HepG2 (cell line): ENCODE measurements around the gene PAK1IP1. TPM values are rescaled to one million over a fixed set of nuclear protein-coding genes. Genes with fewer than 3 reads are reported as not detected.

Source experiments
- AKAP8 ChIP-seq: sonication (generic); formaldehyde crosslinking; IDR thresholded peaks from 2 replicates; pipeline ENCODE4 v1.5.1; 2020; ENCODE audit warnings: mild to moderate bottlenecking, missing genetic modification reagents
- BCL6 ChIP-seq: IDR thresholded peaks from 2 replicates; pipeline ENCODE4 v1.6.1; 2016; ENCODE audit warnings: missing genetic modification reagents, missing compliant biosample characterization
- IRX3 ChIP-seq: sonication (generic); formaldehyde crosslinking; IDR thresholded peaks from 2 replicates; pipeline ENCODE4 v1.8.1; 2023; ENCODE audit warnings: mild to moderate bottlenecking, low read depth, missing genetic modification reagents, borderline replicate concordance
- KDM3A ChIP-seq: IDR thresholded peaks from 2 replicates; pipeline ENCODE4 v1.6.1; 2018; ENCODE audit warnings: low read depth, missing compliant biosample characterization
- KDM5B ChIP-seq: sonication (generic); formaldehyde crosslinking; IDR thresholded peaks from 2 replicates; pipeline ENCODE4 v1.4.0; 2020; ENCODE audit warnings: missing genetic modification reagents, mild to moderate bottlenecking, borderline replicate concordance
- MLX ChIP-seq: IDR thresholded peaks from 2 replicates; pipeline ENCODE4 v1.6.1; 2016
- NCOA1 ChIP-seq: sonication (generic); formaldehyde crosslinking; IDR thresholded peaks from 2 replicates; pipeline ENCODE4 v1.9.0; 2021; ENCODE audit warnings: missing genetic modification reagents
- NCOR1 ChIP-seq: fragments of 200-600 bp; sonication (generic); IDR thresholded peaks from 2 replicates; pipeline ENCODE4 v1.7.0; 2017; ENCODE audit warnings: antibody characterized with exemption, low read length, borderline replicate concordance
- NFIB ChIP-seq: sonication (generic); formaldehyde crosslinking; IDR thresholded peaks from 2 replicates; pipeline ENCODE4 v1.9.0; 2021; ENCODE audit warnings: missing genetic modification reagents, mild to moderate bottlenecking, borderline replicate concordance
- SMYD3 ChIP-seq: sonication (generic); formaldehyde crosslinking; IDR thresholded peaks from 2 replicates; pipeline ENCODE4 v1.8.1; 2023; ENCODE audit warnings: mild to moderate bottlenecking, missing genetic modification reagents
- SOX13 ChIP-seq, 3 experiments: fragments of 450-650 bp in 1 of 3; sonication (generic) in 1 of 3; formaldehyde crosslinking in 1 of 3; IDR thresholded peaks in 2 of 3; conservative IDR thresholded peaks in 1 of 3; 2 replicates each; pipeline versions ENCODE4 v1.5.0 to v1.6.1; 2016 to 2020; ENCODE audit warnings: antibody characterized with exemption in 1 of 3, mild to moderate bottlenecking in 1 of 3, missing compliant biosample characterization in 1 of 3, missing genetic modification reagents in 1 of 3, moderate library complexity in 1 of 3
- TAF1 ChIP-seq: sonication (generic); formaldehyde crosslinking; IDR thresholded peaks from 2 replicates; pipeline ENCODE4 v1.4.0; 2020; ENCODE audit warnings: missing genetic modification reagents
- TEF ChIP-seq: sonication (generic); formaldehyde crosslinking; IDR thresholded peaks from 2 replicates; pipeline ENCODE4 v1.5.0; 2020; ENCODE audit warnings: missing genetic modification reagents
- TOE1 ChIP-seq: sonication (generic); formaldehyde crosslinking; IDR thresholded peaks from 2 replicates; pipeline ENCODE4 v1.4.0; 2020; ENCODE audit warnings: mild to moderate bottlenecking, missing genetic modification reagents
- U2AF2 ChIP-seq: fragments of 200-400 bp; formaldehyde crosslinking; IDR thresholded peaks from 2 replicates; pipeline ENCODE4 v1.6.1; 2017; ENCODE audit warnings: low read depth, mild to moderate bottlenecking, low read length
- XBP1 ChIP-seq: sonication (generic); formaldehyde crosslinking; IDR thresholded peaks from 2 replicates; pipeline ENCODE4 v1.5.0; 2020; ENCODE audit warnings: missing genetic modification reagents
- ZBTB8A ChIP-seq: sonication (generic); formaldehyde crosslinking; IDR thresholded peaks from 2 replicates; pipeline ENCODE4 v1.4.0; 2020; ENCODE audit warnings: mild to moderate bottlenecking, low read depth, missing genetic modification reagents, borderline replicate concordance
- ZIK1 ChIP-seq: sonication (generic); formaldehyde crosslinking; IDR thresholded peaks from 2 replicates; pipeline ENCODE4 v1.5.0; 2020; ENCODE audit warnings: mild to moderate bottlenecking, low read depth, missing genetic modification reagents, borderline replicate concordance
- ZNF205 ChIP-seq: IDR thresholded peaks from 2 replicates; pipeline ENCODE4 v1.6.1; 2018; ENCODE audit warnings: missing biosample characterization, missing genetic modification reagents
- ZNF225 ChIP-seq: sonication (generic); formaldehyde crosslinking; IDR thresholded peaks from 2 replicates; pipeline ENCODE4 v1.4.0; 2020; ENCODE audit warnings: mild to moderate bottlenecking, missing genetic modification reagents
- ZNF251 ChIP-seq: sonication (generic); formaldehyde crosslinking; IDR thresholded peaks from 2 replicates; pipeline ENCODE4 v1.9.0; 2021; ENCODE audit warnings: mild to moderate bottlenecking, missing genetic modification reagents
- ZNF292 ChIP-seq: sonication (generic); formaldehyde crosslinking; IDR thresholded peaks from 2 replicates; pipeline ENCODE4 v1.8.1; 2022; ENCODE audit warnings: mild to moderate bottlenecking, low read depth, missing genetic modification reagents, borderline replicate concordance
- ZNF564 ChIP-seq: sonication (generic); formaldehyde crosslinking; IDR thresholded peaks from 2 replicates; pipeline ENCODE4 v1.8.1; 2023; ENCODE audit warnings: mild to moderate bottlenecking, missing genetic modification reagents
- ZNF567 ChIP-seq: sonication (generic); formaldehyde crosslinking; IDR thresholded peaks from 2 replicates; pipeline ENCODE4 v1.8.1; 2023; ENCODE audit warnings: mild to moderate bottlenecking, missing genetic modification reagents, borderline replicate concordance
- ZNF639 ChIP-seq: conservative IDR thresholded peaks from 2 replicates; pipeline ENCODE4 v1.6.1; 2018; ENCODE audit warnings: missing genetic modification reagents
- polyA plus RNA-seq, 8 experiments: library from polyadenylated mRNA; depleted of rRNA in 3 of 8; stranded (reverse) in 7 of 8; unstranded in 1 of 8; fragments of >200 nt; fragmentation: Illumina TruSeq in 4 of 8; extraction: Trizol in 4 of 8; gene quantifications; 2 replicates each; pipeline versions ENCODE4 v1.2.1 to v1.2.3, GENCODE V29; 2011 to 2016; ENCODE audit warnings: low read depth in 4 of 8, missing spikeins in 1 of 8, mixed read lengths in 1 of 8; ENCODE audit not compliant: insufficient read depth in 1 of 8
- total RNA-seq, 5 experiments: library from RNA; depleted of rRNA; stranded (reverse); fragments of >200 nt; fragmentation: Illumina TruSeq; extraction: Trizol; gene quantifications; 2 replicates each; pipeline ENCODE4 v1.2.3, GENCODE V29; 2016; ENCODE audit warnings: low read depth in 1 of 5

The PAK1IP1 gene
- total and polyA plus RNA-seq, 2 of the 13 experiments (the other 11 are each of a cell fraction or from before 2014, with no cell fraction given) = 23.4 to 66.2 TPM

GRCh38 chr6:10722570-10722819 lies 27.7 kb downstream of the PAK1IP1 start (continued):
- TF ChIP-seq SMYD3 (CRISPR knock-in tag) (no peak), BCL6 (CRISPR knock-in tag) (no peak), MLX (no peak; the same call in 1 of the 2 replicates), KDM5B (CRISPR knock-in tag) (peak; percentile 80; the same call in 1 of the 2 replicates), U2AF2 (no peak), TEF (CRISPR knock-in tag) (0 out of 2 replicates have a peak, but pooled peaks have one; percentile 25), ZIK1 (CRISPR knock-in tag) (no peak), ZNF292 (CRISPR knock-in tag) (no peak), IRX3 (CRISPR knock-in tag) (0 out of 2 replicates have a peak, but pooled peaks have one; percentile 1), XBP1 (CRISPR knock-in tag) (peak; percentile 75; the same call in 1 of the 2 replicates), ZNF639 (no peak), SOX13 (IDR thresholded peaks at IDR 0.05) (no peak), SOX13 (CRISPR knock-in tag; conservative IDR thresholded peaks at IDR 0.05 in 1 of 2, IDR thresholded peaks at IDR 0.05 in 1 of 2) (0 out of 4 replicates have a peak, but pooled peaks of 1 of the 2 experiments have one; percentile 11), AKAP8 (CRISPR knock-in tag) (no peak), ZNF205 (CRISPR knock-in tag) (no peak), NCOR1 (peak; percentile 23; the same call in 1 of the 2 replicates), ZNF251 (CRISPR knock-in tag) (0 out of 2 replicates have a peak, but pooled peaks have one; percentile 75), KDM3A (CRISPR knock-in tag) (no peak), ZNF564 (CRISPR knock-in tag) (no peak), NCOA1 (CRISPR knock-in tag) (0 out of 2 replicates have a peak, but pooled peaks have one; percentile 34), ZNF225 (0 out of 2 replicates have a peak, but pooled peaks have one; percentile 14), TOE1 (CRISPR knock-in tag) (peak; percentile 18; the same call in 1 of the 2 replicates), NFIB (0 out of 2 replicates have a peak, but pooled peaks have one; percentile 89), ZBTB8A (CRISPR knock-in tag) (peak; percentile 81; the same call in 1 of the 2 replicates), TAF1 (CRISPR knock-in tag) (no peak), ZNF567 (CRISPR knock-in tag) (no peak)
- TF ChIP-seq, all 625 proteins: peak for 19
